Fibroblast of lung (primary cell): ENCODE measurements around the gene OTOGL. TPM values are rescaled to one million over a fixed set of nuclear protein-coding genes. Genes with fewer than 3 reads are reported as not detected.

Source experiments
- DNase-seq, 2 donors: peaks; one replicate each; pipeline versions ENCODE4 v3.0.0 to v3.0.0-alpha.2; 2010; ENCODE audit warnings: low read depth in 2 of 2
- H2AFZ ChIP-seq: 2 replicates; pipeline ENCODE4 v1.5.1; 2012; ENCODE audit warnings: low read length, control low read depth, inconsistent platforms
- H3K27ac ChIP-seq: 2 replicates; pipeline ENCODE4 v1.5.1; 2011; ENCODE audit warnings: low read length, control low read depth; ENCODE audit not compliant: insufficient read depth
- H3K27me3 ChIP-seq: 2 replicates; pipeline ENCODE4 v1.5.1; 2011; ENCODE audit warnings: mild to moderate bottlenecking, low read length; ENCODE audit not compliant: control insufficient read depth, insufficient read depth
- H3K36me3 ChIP-seq: 2 replicates; pipeline ENCODE4 v1.5.1; 2011; ENCODE audit warnings: low read length; ENCODE audit not compliant: control insufficient read depth, insufficient read depth
- H3K4me1 ChIP-seq: 2 replicates; pipeline ENCODE4 v1.5.1; 2011; ENCODE audit warnings: low read length; ENCODE audit not compliant: control insufficient read depth, insufficient read depth; ENCODE audit errors: extremely low read depth
- H3K4me2 ChIP-seq: 2 replicates; pipeline ENCODE4 v1.5.1; 2011; ENCODE audit warnings: low read length, control low read depth; ENCODE audit not compliant: insufficient read depth; ENCODE audit errors: extremely low read depth
- H3K4me3 ChIP-seq, 4 experiments: fragments of 200-600 bp in 1 of 4; sonication (generic) in 1 of 4; replicated peaks in 1 of 4; 2 replicates each; pipeline ENCODE4 v1.5.1; 2011 to 2016; ENCODE audit warnings: low read length in 4 of 4, low read depth in 3 of 4, mild to moderate bottlenecking in 3 of 4, control low read depth in 2 of 4, inconsistent platforms in 1 of 4, mixed read lengths in 1 of 4; ENCODE audit not compliant: insufficient read depth in 1 of 4; ENCODE audit errors: control extremely low read depth in 1 of 4
- H3K79me2 ChIP-seq: 2 replicates; pipeline ENCODE4 v1.5.1; 2012; ENCODE audit warnings: mild to moderate bottlenecking, low read length, inconsistent platforms; ENCODE audit not compliant: control insufficient read depth, insufficient read depth
- H3K9ac ChIP-seq: 2 replicates; pipeline ENCODE4 v1.5.1; 2011; ENCODE audit warnings: mild to moderate bottlenecking, low read length, control low read depth; ENCODE audit not compliant: insufficient read depth
- H3K9me3 ChIP-seq: 2 replicates; pipeline ENCODE4 v1.5.1; 2012; ENCODE audit warnings: low read depth, low read length; ENCODE audit not compliant: control insufficient read depth, insufficient read depth
- H4K20me1 ChIP-seq: 2 replicates; pipeline ENCODE4 v1.5.1; 2011; ENCODE audit warnings: low read length; ENCODE audit not compliant: control insufficient read depth, insufficient read depth; ENCODE audit errors: extremely low read depth
- EZH2 ChIP-seq: IDR thresholded peaks from 2 replicates; pipeline ENCODE4 v1.5.1; 2012; ENCODE audit warnings: low read length, control low read depth, mild to moderate bottlenecking; ENCODE audit errors: missing control alignments
- polyA plus RNA-seq, 2 donors: library from polyadenylated mRNA; depleted of rRNA in 1 of 2; stranded (reverse) in 1 of 2; unstranded in 1 of 2; fragments of >200 nt; gene quantifications; 2 replicates each; pipeline ENCODE4 v1.2.1, GENCODE V29; 2011 to 2012; ENCODE audit warnings: missing spikeins in 1 of 2
- total RNA-seq: library from RNA; depleted of rRNA; stranded (reverse); fragments of >200 nt; gene quantifications from 2 replicates; pipeline ENCODE4 v1.2.1, GENCODE V29; 2014
- TF ChIP-seq, protein P1 (sequence below), 2 donors: IDR thresholded peaks in 1 of 2; conservative IDR thresholded peaks in 1 of 2; 1 replicate in 1 of 2; 2 replicates in 1 of 2; pipeline ENCODE4 v1.5.1; 2011 to 2012; ENCODE audit warnings: low read length in 2 of 2, control low read depth in 1 of 2, inconsistent platforms in 1 of 2, low read depth in 1 of 2, mild to moderate bottlenecking in 1 of 2

OTOGL gene
- total and polyA plus RNA-seq, 2 donors (not counting 1 experiment from before 2014, with no cell fraction given) = 0.15 to 0.17 TPM

DNA sequence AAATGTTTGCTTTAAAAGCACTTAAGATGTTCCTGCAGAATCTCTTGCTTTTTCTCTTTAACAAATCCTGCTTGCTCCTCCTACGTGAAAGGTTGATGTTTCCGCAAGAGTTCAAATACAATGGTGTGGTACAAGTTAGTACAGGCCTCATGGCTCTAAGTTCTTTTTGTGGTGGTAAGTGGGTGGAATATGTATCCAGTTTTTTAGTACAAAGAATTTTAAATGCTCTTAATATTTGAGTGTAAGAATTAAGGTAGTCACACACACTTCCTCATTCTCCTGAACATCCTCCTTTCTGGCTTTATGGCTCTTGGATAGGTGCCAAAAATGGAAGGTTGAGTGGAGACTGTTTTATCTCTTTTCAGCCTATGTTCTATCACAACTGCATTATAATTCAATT, 1.8 kb downstream of the OTOGL start:
- DNase-seq = peak in 1 of 2 donors; percentile 29
- Histone ChIP-seq H3K4me1 (no peaks in the 10 kb centered on the region), H3K27me3 (no peaks in the 10 kb centered on the region), H3K27ac (no peak overlapping the region), H3K4me3 (no peak overlapping the region), H3K9ac (no peak overlapping the region), H3K9me3 (no peaks in the 10 kb centered on the region), H3K4me2 (no peak overlapping the region), H3K36me3 (no peaks in the 10 kb centered on the region), H2AFZ (no peak overlapping the region), H3K79me2 (no peaks in the 10 kb centered on the region), H4K20me1 (no peaks in the 10 kb centered on the region)
- TF ChIP-seq, protein P1, sequence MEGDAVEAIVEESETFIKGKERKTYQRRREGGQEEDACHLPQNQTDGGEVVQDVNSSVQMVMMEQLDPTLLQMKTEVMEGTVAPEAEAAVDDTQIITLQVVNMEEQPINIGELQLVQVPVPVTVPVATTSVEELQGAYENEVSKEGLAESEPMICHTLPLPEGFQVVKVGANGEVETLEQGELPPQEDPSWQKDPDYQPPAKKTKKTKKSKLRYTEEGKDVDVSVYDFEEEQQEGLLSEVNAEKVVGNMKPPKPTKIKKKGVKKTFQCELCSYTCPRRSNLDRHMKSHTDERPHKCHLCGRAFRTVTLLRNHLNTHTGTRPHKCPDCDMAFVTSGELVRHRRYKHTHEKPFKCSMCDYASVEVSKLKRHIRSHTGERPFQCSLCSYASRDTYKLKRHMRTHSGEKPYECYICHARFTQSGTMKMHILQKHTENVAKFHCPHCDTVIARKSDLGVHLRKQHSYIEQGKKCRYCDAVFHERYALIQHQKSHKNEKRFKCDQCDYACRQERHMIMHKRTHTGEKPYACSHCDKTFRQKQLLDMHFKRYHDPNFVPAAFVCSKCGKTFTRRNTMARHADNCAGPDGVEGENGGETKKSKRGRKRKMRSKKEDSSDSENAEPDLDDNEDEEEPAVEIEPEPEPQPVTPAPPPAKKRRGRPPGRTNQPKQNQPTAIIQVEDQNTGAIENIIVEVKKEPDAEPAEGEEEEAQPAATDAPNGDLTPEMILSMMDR (conservative IDR thresholded peaks at IDR 0.05 in 1 of 2, IDR thresholded peaks at IDR 0.05 in 1 of 2; ENCODE audit: low read depth in 1 of 2, low read length in 2 of 2) = no peak

DNA sequence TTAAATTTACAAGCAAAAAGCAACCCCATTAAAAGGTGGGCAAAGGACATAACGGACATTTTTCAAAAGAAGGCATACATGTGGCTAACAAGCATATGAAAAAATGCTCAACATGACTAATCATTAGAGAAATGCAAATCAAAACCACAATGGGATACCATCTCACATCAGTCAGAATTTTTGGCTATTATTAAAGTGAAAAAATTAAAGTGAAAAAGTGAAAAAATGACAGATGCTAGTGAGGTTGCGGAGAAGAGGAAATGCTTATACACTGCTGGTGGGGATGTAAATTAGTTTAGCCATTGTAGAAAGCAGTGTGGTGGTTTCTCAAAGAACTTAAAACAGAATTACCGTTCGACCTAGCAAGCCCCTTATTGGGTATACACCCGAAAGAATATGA, 7.9 kb downstream of the OTOGL start:
- no peak for TF ChIP-seq EZH2
- TF ChIP-seq, protein P1 (conservative IDR thresholded peaks at IDR 0.05 in 1 of 2, IDR thresholded peaks at IDR 0.05 in 1 of 2; ENCODE audit: low read depth in 1 of 2, low read length in 2 of 2) = no peak
- Histone ChIP-seq H3K9me3 (no peaks in the 10 kb centered on the region), H2AFZ (no peak overlapping the region), H3K9ac (no peak overlapping the region), H3K27ac (no peak overlapping the region), H3K4me3 (no peak overlapping the region), H3K79me2 (no peaks in the 10 kb centered on the region), H3K36me3 (no peaks in the 10 kb centered on the region), H3K4me2 (no peak overlapping the region), H3K27me3 (no peaks in the 10 kb centered on the region), H3K4me1 (no peaks in the 10 kb centered on the region), H4K20me1 (no peaks in the 10 kb centered on the region)
- peak in 1 of 2 donors; percentile 78 for DNase-seq

DNA sequence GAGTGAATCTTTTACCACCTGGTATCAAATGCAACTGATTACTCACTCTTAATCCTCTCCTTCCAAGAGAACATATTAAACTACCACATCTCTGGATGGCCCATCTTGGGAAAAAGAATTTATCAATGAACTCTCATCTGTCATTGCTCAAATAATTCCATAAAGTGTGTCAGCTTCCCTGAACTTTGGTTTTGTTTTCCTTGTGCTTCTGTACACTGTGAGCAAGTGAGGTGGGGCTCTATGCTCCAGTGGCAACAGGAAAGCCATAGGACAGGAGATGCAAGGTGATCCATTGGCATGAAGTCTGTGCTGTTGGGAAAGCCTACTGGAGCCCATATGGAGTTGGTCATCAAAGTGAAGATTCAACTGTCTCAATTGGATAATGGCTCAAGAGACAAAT, 17.4 kb downstream of the OTOGL start:
- no peaks in the 10 kb centered on the region for H3K4me1 ChIP-seq
- no peaks in the 10 kb centered on the region for H3K9me3 ChIP-seq
- H3K36me3 ChIP-seq = no peaks in the 10 kb centered on the region
- no peak overlapping the region for H2AFZ ChIP-seq
- no peak overlapping the region for H3K9ac ChIP-seq
- no peak overlapping the region for H3K4me2 ChIP-seq
- TF ChIP-seq, protein P1 (conservative IDR thresholded peaks at IDR 0.05 in 1 of 2, IDR thresholded peaks at IDR 0.05 in 1 of 2; ENCODE audit: low read depth in 1 of 2, low read length in 2 of 2) = no peak
- TF ChIP-seq EZH2 = no peak
- no peaks in the 10 kb centered on the region for H4K20me1 ChIP-seq
- no peak for DNase-seq
- H3K79me2 ChIP-seq = no peaks in the 10 kb centered on the region
- H3K4me3 ChIP-seq = no peak overlapping the region
- no peak overlapping the region for H3K27ac ChIP-seq
- H3K27me3 ChIP-seq = no peaks in the 10 kb centered on the region
